GM12891 (cell line): ENCODE results near the gene PDZRN3.

Experiments
- PAX5 ChIP-seq: IDR thresholded peaks from 2 replicates; pipeline ENCODE4 v1.6.1; 2011; ENCODE audit warnings: low read length, moderate library complexity, mild to moderate bottlenecking; ENCODE audit not compliant: insufficient read depth, severe bottlenecking
- POLR2A ChIP-seq: IDR thresholded peaks from 2 replicates; pipeline ENCODE4 v1.6.1; 2011; ENCODE audit warnings: low read depth, low read length, control low read depth
- POLR2AphosphoS5 ChIP-seq: IDR thresholded peaks from 2 replicates; pipeline ENCODE4 v1.6.1; 2011; ENCODE audit warnings: low read depth, low read length, control low read depth
- POU2F2 ChIP-seq: IDR thresholded peaks from 2 replicates; pipeline ENCODE4 v1.6.1; 2011; ENCODE audit warnings: low read depth, mild to moderate bottlenecking, control low read depth, low read length, moderate library complexity
- SPI1 ChIP-seq: IDR thresholded peaks from 2 replicates; pipeline ENCODE4 v1.6.1; 2011; ENCODE audit warnings: low read depth, low read length, control low read depth
- TAF1 ChIP-seq: IDR thresholded peaks from 2 replicates; pipeline ENCODE4 v1.6.1; 2011; ENCODE audit warnings: low read depth, low read length, control low read depth

- TF ChIP-seq POLR2A (no peak), TAF1 (no peak), POLR2AphosphoS5 (no peak), SPI1 (no peak), PAX5 (no peak), POU2F2 (no peak)
Observed at GRCh38 chr3:73571238-73571794, 53.4 kb downstream of the PDZRN3 start.
